Pancreas (tissue), 10 donors: ENCODE results near the gene GLP2R. TPM values are rescaled to one million over a fixed set of nuclear protein-coding genes. Genes with fewer than 3 reads are reported as not detected.

Experiments
- ATAC-seq, 4 donors: fragments of 200-7000 bp; cut with Tn5 transposase; one replicate each; pipeline versions ENCODE4 v1.8.0 to v1.9.1; 2020; ENCODE audit warnings: mild to moderate bottlenecking in 4 of 4, moderate library complexity in 4 of 4
- DNase-seq, 6 donors: peaks; one replicate each; pipeline ENCODE4 v3.0.0-alpha.2; 2020
- FAIRE-seq: peaks from 2 replicates; lab custom pipeline; 2012; peaks lifted over from hg19 to GRCh38; lab: Jason Lieb, UNC
- H3K27ac ChIP-seq, 4 donors: fragments of 200-600 bp; sonication (generic); 1 replicate in 3 of 4; 2 replicates in 1 of 4; pipeline versions ENCODE4 v1.5.0 to v1.8.0; 2020
- H3K27me3 ChIP-seq, 4 donors: fragments of 200-600 bp; one replicate each; pipeline ENCODE4 v1.8.0; 2021
- H3K36me3 ChIP-seq, 3 donors: fragments of 200-600 bp; sonication (generic) in 1 of 3; one replicate each; pipeline versions ENCODE4 v1.5.0 to v1.8.0; 2020 to 2021
- H3K4me1 ChIP-seq, 3 donors: fragments of 200-600 bp; one replicate each; pipeline ENCODE4 v1.8.0; 2021
- H3K4me3 ChIP-seq, 4 donors: fragments of 200-600 bp; sonication (generic) in 2 of 4; one replicate each; pipeline versions ENCODE4 v1.5.0 to v1.8.0; 2020 to 2021
- H3K9me3 ChIP-seq, 4 donors: fragments of 200-600 bp; one replicate each; pipeline ENCODE4 v1.8.0; 2021
- WGBS, 2 donors: extraction: QIAGEN DNeasy Blood & Tissue Kit; methylation state at CpG; one replicate each; pipeline ENCODE4 v1.1.7; 2013; 5-methylcytosine and 5-hydroxymethylcytosine counted together
- intact Hi-C, 3 donors: fragments of 100-400 bp; cut with DNase I; formaldehyde crosslinking; loops; one replicate each; pipeline versions ENCODE4 v1.11.1 to v1.14.2; 2022
- polyA plus RNA-seq, 2 donors: library from polyadenylated mRNA; stranded (reverse); fragments of 200-250 nt; gene quantifications; one replicate each; pipeline ENCODE4 v1.2.3, GENCODE V29; 2013
- total RNA-seq, 6 donors: library from RNA; stranded (reverse); fragmentation: NEBNext Ultra II Directional in 4 of 6; extraction: Animal tissue kit (Norgen Biotek cat#: 25700) in 4 of 6; gene quantifications; one replicate each; pipeline versions ENCODE4 v1.2.1 to v1.2.4, GENCODE V29; 2021 to 2023
- TF ChIP-seq, protein P1 (sequence below), 4 donors: fragments of 200-600 bp; sonication (generic) in 3 of 4; IDR thresholded peaks; one replicate each; pipeline versions ENCODE4 v1.5.0 to v1.8.0; 2021; ENCODE audit warnings: antibody characterized with exemption in 4 of 4
- donor health status: healthy with polysubstance abuse.
- donor health status: DM: no; HTN: no; CAD: no; lungs with moderate emphysema.
- donor health status: DM: no; HTN: no; CAD: no.
- donor health status: control.
- donor health status: control.
- donor health status: Bipolar disorder and iron deficiency.
- donor health status: DM: yes; HTN: yes; CAD: no.
- donor health status: DM: no; HTN: no; CAD: no.
- donor health status: DM: no; HTN: no; CAD: no.
- donor health status: DM: yes; HTN: yes; CAD: no.

GLP2R gene
- total and polyA plus RNA-seq, 8 donors, result 0.39 to 1.7 (median 0.97) TPM

DNA sequence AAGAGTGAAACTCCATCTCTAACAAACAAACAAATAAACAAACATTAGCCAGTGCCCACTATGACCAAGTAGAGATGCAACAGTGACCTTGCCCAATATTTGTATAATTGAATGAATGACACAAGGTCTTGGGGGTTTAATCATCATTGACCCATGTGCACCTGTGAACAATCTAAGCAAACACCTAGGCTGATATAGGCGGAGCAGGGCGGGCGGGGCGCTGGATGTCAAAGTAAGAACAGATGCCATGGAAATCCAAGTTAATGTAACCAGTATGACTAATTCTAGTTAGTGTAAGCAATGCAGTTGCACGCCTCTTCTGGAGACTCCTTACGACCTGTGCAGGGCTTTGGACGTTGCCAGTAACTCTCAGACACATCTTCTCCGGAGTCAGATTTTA is 61.8 kb downstream of the GLP2R start:
- no peak for ATAC-seq
- DNase-seq, result no peak
- Histone ChIP-seq H3K4me3 (no peak overlapping the region), H3K27ac (no peak overlapping the region), H3K36me3 (no peaks in the 10 kb centered on the region), H3K9me3 (no peaks in the 10 kb centered on the region), H3K4me1 (no peaks in the 10 kb centered on the region), H3K27me3 (no peaks in the 10 kb centered on the region)
- WGBS, 2 donors, result 63 to 75% methylated on average over 8 of the region's 8 CpGs
- intact Hi-C loops, result no loop called here
- no peak for FAIRE-seq
- TF ChIP-seq, protein P1, sequence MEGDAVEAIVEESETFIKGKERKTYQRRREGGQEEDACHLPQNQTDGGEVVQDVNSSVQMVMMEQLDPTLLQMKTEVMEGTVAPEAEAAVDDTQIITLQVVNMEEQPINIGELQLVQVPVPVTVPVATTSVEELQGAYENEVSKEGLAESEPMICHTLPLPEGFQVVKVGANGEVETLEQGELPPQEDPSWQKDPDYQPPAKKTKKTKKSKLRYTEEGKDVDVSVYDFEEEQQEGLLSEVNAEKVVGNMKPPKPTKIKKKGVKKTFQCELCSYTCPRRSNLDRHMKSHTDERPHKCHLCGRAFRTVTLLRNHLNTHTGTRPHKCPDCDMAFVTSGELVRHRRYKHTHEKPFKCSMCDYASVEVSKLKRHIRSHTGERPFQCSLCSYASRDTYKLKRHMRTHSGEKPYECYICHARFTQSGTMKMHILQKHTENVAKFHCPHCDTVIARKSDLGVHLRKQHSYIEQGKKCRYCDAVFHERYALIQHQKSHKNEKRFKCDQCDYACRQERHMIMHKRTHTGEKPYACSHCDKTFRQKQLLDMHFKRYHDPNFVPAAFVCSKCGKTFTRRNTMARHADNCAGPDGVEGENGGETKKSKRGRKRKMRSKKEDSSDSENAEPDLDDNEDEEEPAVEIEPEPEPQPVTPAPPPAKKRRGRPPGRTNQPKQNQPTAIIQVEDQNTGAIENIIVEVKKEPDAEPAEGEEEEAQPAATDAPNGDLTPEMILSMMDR (IDR thresholded peaks at IDR 0.05), result no peak

DNA sequence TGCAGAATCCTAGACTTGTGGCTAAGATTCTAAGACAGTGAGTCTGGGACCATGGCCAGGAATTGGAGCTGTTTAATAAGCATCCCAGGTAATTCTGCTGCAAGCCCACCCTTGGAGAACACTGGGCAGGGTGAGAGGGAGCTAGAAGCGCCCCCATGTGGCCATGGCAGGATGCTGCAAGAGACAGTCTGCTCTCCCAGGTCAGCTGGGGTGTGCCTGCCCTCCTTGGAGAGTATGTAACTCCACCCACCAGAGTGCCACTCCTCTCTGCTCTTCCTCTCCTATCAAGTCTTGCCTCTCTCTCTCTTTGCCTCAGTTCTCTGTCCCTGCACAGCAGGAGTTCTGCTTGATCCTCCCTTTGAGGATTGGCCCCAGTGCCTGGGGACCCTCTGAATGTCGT is 64.4 kb downstream of the GLP2R start:
- no peaks in the 10 kb centered on the region for H3K4me1 ChIP-seq
- H3K36me3 ChIP-seq, result no peaks in the 10 kb centered on the region
- ATAC-seq (peak in 1 of 4 donors; percentile 58), FAIRE-seq (no peak), DNase-seq (no peak)
- TF ChIP-seq, protein P1 (IDR thresholded peaks at IDR 0.05), result peak in 2 of 4 donors; percentile 8 to 12
- no peak overlapping the region for H3K4me3 ChIP-seq
- no peaks in the 10 kb centered on the region for H3K27me3 ChIP-seq
- WGBS, 2 donors, result 8 to 14% methylated on average over 2 of the region's 2 CpGs
- H3K27ac ChIP-seq, result no peak overlapping the region
- H3K9me3 ChIP-seq, result no peaks in the 10 kb centered on the region
- intact Hi-C loops, result no loop called here

DNA sequence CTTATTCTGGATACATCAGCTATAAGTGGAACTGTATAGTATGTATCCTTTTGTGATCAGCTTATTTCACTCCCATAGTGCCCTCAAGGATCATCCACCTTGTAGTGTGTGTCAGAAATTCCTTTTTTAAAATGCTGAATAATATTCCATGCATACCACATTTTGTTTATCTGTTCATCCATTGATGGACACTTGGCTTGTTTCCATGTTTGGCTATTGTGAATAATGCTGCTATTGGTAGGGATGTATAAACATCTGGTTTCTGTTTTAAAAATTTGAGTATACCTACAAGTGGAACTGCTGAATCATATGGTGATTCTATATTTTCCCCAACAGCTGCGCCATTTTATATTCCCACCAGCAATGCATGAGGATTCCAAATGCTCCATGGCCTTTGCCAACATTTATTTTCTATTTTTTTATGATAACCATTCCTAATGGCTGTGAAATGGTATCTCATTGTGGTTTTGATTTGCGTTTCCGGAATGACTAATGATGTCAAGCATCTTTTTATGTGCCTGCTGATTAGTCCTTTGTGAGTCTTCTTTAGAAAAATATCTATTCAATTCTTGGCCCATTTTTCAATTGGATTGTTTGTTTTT is 67.8 kb downstream of the GLP2R start:
- H3K9me3 ChIP-seq, result no peaks in the 10 kb centered on the region
- DNase-seq (no peak), FAIRE-seq (no peak), ATAC-seq (no peak)
- H3K27ac ChIP-seq, result no peak overlapping the region
- H3K27me3 ChIP-seq, result no peaks in the 10 kb centered on the region
- no peaks in the 10 kb centered on the region for H3K36me3 ChIP-seq
- intact Hi-C loops, result no loop called here
- H3K4me3 ChIP-seq, result no peak overlapping the region
- H3K4me1 ChIP-seq, result no peaks in the 10 kb centered on the region
- 51 to 80% methylated on average over 3 of the region's 3 CpGs for WGBS, 2 donors
- TF ChIP-seq, protein P1 (IDR thresholded peaks at IDR 0.05), result no peak

DNA sequence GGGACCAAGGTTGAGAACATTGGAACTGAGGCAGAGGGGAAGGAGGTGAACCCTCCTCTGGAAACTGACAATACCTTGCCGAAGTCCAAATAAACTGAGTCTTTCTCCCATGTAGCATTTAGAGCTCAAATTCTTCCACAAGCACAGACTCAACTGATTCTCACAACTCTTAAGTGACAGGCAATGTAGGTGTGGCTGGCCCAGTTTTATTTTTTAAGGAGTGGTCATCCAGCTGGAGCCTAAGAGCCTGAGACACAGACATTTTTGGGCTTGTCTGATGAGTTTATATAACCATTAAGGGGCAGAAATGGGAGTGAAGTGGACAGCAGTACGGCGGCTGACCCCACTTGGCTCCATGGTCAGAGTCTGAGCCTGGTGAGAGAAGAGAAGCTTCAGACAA is 68.5 kb downstream of the GLP2R start:
- ATAC-seq, result no peak
- no peak for DNase-seq
- H3K27ac ChIP-seq, result no peak overlapping the region
- no peaks in the 10 kb centered on the region for H3K27me3 ChIP-seq
- no peak overlapping the region for H3K4me3 ChIP-seq
- 75 to 82% methylated on average over 3 of the region's 3 CpGs for WGBS, 2 donors
- intact Hi-C loops, result no loop called here
- H3K9me3 ChIP-seq, result no peaks in the 10 kb centered on the region
- FAIRE-seq, result no peak
- TF ChIP-seq, protein P1 (IDR thresholded peaks at IDR 0.05), result no peak
- H3K4me1 ChIP-seq, result no peaks in the 10 kb centered on the region
- H3K36me3 ChIP-seq, result no peaks in the 10 kb centered on the region

DNA sequence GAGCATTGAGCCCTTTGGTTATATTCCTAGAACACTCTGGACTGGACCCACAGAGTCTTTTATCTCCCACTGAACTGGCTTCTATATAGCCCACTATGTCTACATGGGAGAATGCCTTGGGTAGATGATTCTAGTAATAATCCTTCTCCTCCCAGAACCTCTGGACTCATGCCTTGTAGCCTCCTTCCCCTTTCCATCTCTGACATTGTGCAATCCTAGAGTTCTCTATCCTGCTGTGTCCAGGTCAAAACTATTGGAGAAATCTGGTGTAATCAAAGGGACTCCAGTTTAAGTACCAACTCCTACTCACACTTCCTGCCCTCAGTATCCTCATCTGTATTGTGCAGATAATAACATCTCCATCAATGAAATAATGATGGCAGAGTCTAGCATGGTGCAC is 70.2 kb downstream of the GLP2R start:
- H3K9me3 ChIP-seq, result no peaks in the 10 kb centered on the region
- TF ChIP-seq, protein P1 (IDR thresholded peaks at IDR 0.05), result no peak
- FAIRE-seq, result no peak
- H3K4me3 ChIP-seq, result no peak overlapping the region
- H3K27me3 ChIP-seq, result no peaks in the 10 kb centered on the region
- ATAC-seq, result no peak
- no peak for DNase-seq
- no peaks in the 10 kb centered on the region for H3K4me1 ChIP-seq
- no peaks in the 10 kb centered on the region for H3K36me3 ChIP-seq
- H3K27ac ChIP-seq, result no peak overlapping the region
- intact Hi-C loops, result no loop called here
